ENCODE data around the gene VAV3.

VAV3 gene

GRCh38 chr1:107533436-107533835 lies 431.5 kb downstream of the VAV3 start:
- no peak for DNase-seq (ENCODE audit: low spot score)

- no peak for DNase-seq (ENCODE audit: low spot score)
Measured at GRCh38 chr1:107532318-107532717, 432.7 kb downstream of the VAV3 start.

- no peak for DNase-seq (ENCODE audit: low spot score)
Measured at GRCh38 chr1:107531065-107531908, 433.7 kb downstream of the VAV3 start.

GRCh38 chr1:107530543-107530942 lies 434.4 kb downstream of the VAV3 start:
- DNase-seq (ENCODE audit: low spot score) = peak; percentile 57

- DNase-seq (ENCODE audit: low spot score) = peak; percentile 74
Measured at GRCh38 chr1:107529511-107530149, 435.4 kb downstream of the VAV3 start.

- no peak for DNase-seq (ENCODE audit: low spot score)
Measured at GRCh38 chr1:107526524-107527198, 438.3 kb downstream of the VAV3 start.

- DNase-seq (ENCODE audit: low spot score) = no peak
Measured at GRCh38 chr1:107525961-107526360, 439.0 kb downstream of the VAV3 start.

- no peak for DNase-seq (ENCODE audit: low spot score)
Measured at GRCh38 chr1:107525145-107525544, 439.8 kb downstream of the VAV3 start.

- DNase-seq (ENCODE audit: low spot score) = no peak
Measured at GRCh38 chr1:107524301-107524700, 440.7 kb downstream of the VAV3 start.

GRCh38 chr1:107523736-107524135 lies 441.2 kb downstream of the VAV3 start:
- DNase-seq (ENCODE audit: low spot score) = no peak

- no peak for DNase-seq (ENCODE audit: low spot score)
Measured at GRCh38 chr1:107523061-107523460, 441.9 kb downstream of the VAV3 start.
